Astrocyte of the cerebellum (primary cell): Measurements from ENCODE around the gene NUP205.
"Not testable (repeated sequence)": the region's sequence is repeated elsewhere in the genome, so short reads cannot be mapped to it uniquely, and the experiment has no call there.

ENCODE experiments used
- DNase-seq: peaks from one replicate; pipeline ENCODE4 v3.0.0-alpha.2; 2011; ENCODE audit warnings: low read depth
- H3K4me3 ChIP-seq: 2 replicates; pipeline ENCODE4 v1.5.1; 2011; ENCODE audit warnings: mild to moderate bottlenecking, low read depth, low read length, moderate library complexity
- in situ Hi-C: cut with HindIII; loops from 2 replicates; pipeline ENCODE4 v1.10.0; 2017; ENCODE audit warnings: low sequenced_read_pairs
- TF ChIP-seq, protein P1 (sequence below): IDR thresholded peaks from 2 replicates; pipeline ENCODE4 v1.5.1; 2012; ENCODE audit warnings: low read length, low read depth, moderate library complexity, mild to moderate bottlenecking; ENCODE audit errors: missing control alignments

Gene NUP205

DNA sequence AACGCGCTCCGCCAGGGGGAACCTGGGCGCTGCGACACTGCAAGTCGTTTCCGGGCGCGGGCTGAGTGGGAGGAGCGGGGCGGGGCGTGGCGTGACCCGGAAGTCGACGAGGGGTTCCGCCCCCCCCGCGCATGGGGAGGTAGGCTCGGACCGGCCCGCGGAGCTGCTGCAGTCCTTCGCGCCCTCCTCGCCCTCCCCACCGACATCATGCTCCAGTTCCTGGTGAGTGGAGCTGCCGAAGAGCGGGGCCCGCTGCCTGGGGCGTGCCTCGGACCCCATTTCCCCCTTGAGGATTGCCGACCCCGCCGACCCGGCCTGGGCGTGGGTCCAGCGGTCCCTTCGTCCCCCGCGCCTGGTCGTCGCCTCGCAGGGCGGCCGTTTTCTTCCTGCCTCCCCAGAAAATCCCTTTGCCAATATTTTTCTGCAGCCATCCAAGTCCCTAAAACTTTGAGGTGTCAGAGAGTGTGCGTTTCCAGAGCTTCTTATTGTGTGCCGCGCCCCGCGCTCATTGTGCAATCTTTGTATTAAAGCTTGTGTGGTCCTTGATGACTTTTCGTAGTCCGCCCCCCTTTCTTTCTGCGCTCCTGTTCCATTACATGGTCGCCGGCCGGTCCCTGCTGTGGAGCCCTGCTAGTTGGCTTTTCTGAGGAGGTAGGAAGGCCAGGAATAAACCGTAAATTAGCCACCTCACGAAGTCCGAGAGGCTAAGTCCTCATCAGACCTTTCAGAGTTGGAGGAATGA, 104.8 kb downstream of the NUP205 start, which contains the start of gene STMP1:
Gene STMP1 (plus strand): TSS at position 142 of the 742 bp plus-strand sequence.
- TF ChIP-seq, protein P1, sequence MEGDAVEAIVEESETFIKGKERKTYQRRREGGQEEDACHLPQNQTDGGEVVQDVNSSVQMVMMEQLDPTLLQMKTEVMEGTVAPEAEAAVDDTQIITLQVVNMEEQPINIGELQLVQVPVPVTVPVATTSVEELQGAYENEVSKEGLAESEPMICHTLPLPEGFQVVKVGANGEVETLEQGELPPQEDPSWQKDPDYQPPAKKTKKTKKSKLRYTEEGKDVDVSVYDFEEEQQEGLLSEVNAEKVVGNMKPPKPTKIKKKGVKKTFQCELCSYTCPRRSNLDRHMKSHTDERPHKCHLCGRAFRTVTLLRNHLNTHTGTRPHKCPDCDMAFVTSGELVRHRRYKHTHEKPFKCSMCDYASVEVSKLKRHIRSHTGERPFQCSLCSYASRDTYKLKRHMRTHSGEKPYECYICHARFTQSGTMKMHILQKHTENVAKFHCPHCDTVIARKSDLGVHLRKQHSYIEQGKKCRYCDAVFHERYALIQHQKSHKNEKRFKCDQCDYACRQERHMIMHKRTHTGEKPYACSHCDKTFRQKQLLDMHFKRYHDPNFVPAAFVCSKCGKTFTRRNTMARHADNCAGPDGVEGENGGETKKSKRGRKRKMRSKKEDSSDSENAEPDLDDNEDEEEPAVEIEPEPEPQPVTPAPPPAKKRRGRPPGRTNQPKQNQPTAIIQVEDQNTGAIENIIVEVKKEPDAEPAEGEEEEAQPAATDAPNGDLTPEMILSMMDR = peak; percentile 74
- H3K4me3 ChIP-seq = peak within 1 kb of the TSS; percentile 83
- in situ Hi-C loops = loop anchor here (5.0 kb wide), 1 partner anchor 35 kb away; no protein-coding TSS in a partner anchor
- DNase-seq = peak; percentile 90

DNA sequence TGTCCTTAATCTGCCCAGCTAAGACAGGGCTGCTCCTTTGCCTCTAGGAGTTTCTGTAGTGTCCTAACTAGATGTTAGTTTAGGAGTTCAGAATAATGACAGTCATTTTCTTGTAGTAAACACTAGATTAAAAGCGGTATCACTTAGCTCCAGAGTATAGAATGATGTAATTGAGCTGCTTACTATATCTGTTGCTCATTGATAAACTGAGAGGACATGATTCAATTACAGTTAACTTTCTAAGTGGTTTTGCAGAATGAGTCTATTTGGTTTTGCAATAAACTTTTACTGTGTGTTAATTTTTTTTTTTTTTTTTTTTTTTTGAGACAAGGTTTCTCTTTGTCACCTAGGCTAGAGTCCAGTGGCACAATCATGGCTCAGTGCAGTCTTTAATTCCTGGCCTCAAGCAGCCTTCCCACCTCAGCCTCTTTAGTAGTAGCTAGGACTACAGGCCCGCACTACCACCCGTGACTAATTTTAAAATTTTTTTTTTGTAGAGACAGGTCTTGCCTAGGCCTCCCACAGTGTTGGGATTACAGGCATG, 106.4 kb downstream of the NUP205 start:
- no peak for DNase-seq
- no peak overlapping the region for H3K4me3 ChIP-seq
- in situ Hi-C loops = loop anchor here (5.0 kb wide), 1 partner anchor 37 kb away; no protein-coding TSS in a partner anchor
- TF ChIP-seq, protein P1 = no peak

DNA sequence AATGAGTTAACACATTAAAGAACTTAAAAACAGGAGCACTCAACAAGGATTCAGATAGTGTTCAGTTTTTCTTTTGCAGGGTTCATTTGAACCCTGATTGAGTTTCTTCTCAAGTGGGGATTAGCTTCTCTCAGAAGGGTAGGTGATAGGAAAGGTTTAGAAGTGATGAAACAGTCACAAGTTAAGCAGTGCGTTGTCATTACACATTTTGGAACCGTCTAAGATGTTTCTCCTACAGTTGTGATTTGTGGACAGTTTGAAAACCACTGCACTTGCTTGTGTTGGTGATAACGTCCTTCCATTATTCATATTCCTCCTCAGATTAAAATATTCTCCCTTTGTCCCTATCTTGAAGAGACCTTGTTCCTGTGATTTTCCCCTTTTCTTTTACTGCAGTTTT, 107.3 kb downstream of the NUP205 start:
- in situ Hi-C loops = no loop called here
- TF ChIP-seq, protein P1 = no peak

DNA sequence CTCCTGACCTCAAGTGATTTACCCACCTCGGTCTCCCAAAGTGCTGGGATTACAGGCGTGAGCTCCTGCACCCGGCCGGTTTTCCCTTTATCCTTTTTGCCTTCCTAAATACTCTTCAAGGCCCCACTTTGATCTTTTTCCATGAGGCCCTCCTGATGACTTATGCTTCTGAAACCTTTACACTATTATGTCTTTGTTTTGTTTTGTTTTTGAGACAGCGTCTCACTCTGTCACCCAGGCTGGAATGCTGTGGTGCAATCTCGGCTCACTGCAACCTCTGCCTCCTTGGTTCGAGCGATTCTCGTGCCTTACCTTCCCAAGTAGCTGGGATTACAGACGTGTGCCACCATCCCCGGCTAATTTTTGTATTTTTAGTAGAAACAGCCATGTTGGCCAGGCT, 108.4 kb downstream of the NUP205 start:
- in situ Hi-C loops = no loop called here
- DNase-seq = no peak
- TF ChIP-seq, protein P1 = no peak
- H3K4me3 ChIP-seq = no peak overlapping the region

More for the DNA sequence above, 107.3 kb downstream of the NUP205 start:
- H3K4me3 ChIP-seq = no peak overlapping the region
- DNase-seq = no peak

DNA sequence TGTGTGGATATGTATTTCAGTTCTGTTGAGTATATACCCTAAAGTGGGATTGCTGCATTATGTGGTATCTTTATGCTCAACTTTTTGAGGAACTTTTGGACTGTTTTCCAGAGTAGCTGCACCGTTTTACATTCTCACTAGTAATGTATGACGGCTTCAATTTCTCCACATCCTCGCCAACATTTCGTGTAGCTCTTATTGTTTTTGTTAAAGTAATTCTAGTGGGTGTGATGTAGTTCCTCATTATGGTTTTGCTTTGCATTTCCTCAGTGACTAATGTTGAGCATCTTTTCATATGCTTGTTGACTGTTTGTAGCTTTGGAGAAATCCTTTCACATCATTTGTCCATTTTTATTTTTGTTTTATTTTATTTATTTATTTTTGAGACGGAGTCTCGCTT, 109.1 kb downstream of the NUP205 start:
- TF ChIP-seq, protein P1 = no peak
- in situ Hi-C loops = no loop called here
- no peak for DNase-seq
- no peak overlapping the region for H3K4me3 ChIP-seq

DNA sequence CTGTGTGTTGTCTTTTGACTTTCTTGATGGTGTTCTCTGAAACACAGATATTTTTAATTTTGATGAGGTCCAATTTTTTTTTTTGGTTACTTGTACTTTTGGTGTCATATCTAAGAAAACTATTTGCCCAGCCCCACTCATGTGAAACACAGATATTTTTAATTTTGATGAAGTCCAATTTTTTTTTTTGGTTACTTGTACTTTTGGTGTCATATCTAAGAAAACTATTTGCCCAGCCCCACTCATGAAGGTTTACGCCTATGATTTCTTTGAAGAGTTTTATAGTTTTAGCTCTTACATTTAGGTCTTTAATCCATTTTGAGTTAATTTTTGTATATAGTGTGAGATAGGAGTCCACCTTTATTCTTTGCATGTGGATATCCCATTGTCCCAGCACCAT, 109.9 kb downstream of the NUP205 start:
- DNase-seq, in situ Hi-C loops, H3K4me3 ChIP-seq: not testable (repeated sequence)

DNA sequence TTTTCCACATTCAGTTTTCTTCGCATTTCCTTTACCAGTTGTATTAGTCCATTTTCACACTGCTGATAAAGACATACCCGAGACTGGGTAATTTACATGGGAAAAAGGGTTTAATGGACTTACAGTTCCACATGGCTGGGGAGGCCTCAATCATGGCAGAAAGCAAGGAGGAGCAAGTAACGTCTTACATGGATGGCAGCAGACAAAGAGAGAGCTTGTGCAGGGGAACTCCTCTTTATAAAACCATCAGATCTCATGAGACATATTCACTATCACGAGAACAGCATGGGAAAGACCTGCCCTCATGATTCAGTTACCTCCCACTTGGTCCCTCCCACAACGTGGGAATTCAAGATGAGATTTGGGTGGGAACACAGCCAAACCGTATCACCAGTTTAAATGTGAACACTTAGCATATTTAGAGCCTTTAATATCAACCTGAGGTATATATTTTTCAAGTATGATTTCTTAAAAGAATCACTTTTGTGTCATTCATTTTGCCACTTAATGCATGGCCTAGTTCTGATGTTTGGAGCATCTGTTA, 111.2 kb downstream of the NUP205 start:
- in situ Hi-C loops, H3K4me3 ChIP-seq, DNase-seq: not testable (repeated sequence)
